UCSD-AML1 (cell line): Measurements from ENCODE around the gene KCNIP4.
"Not testable (repeated sequence)": the region's sequence is repeated elsewhere in the genome, so short reads cannot be mapped to it uniquely, and the experiment has no call there.

Experiments
- DNase-seq: peaks from one replicate; lab custom pipeline; 2025; ENCODE audit not compliant: unreplicated experiment; lab: John Stamatoyannopoulos, UW

KCNIP4 gene

GRCh38 chr4:21948347-21949072, at the start of gene KCNIP4:
Gene KCNIP4 (minus strand): TSS chr4:21948772.
- no peak for DNase-seq

- DNase-seq = not testable (repeated sequence)
These were observed 48.0 kb upstream of the KCNIP4 start for GRCh38 chr4:21996618-21997017.

GRCh38 chr4:21992330-21992729, 43.8 kb upstream of the KCNIP4 start:
- no peak for DNase-seq

GRCh38 chr4:21991562-21991961, 43.0 kb upstream of the KCNIP4 start:
- no peak for DNase-seq

- DNase-seq = no peak
These were observed 42.5 kb upstream of the KCNIP4 start for GRCh38 chr4:21991050-21991449.

GRCh38 chr4:21989351-21989750, 40.8 kb upstream of the KCNIP4 start:
- DNase-seq = no peak

- DNase-seq = no peak
These were observed 37.7 kb upstream of the KCNIP4 start for GRCh38 chr4:21986307-21986706.

- no peak for DNase-seq
These were observed 33.5 kb upstream of the KCNIP4 start for GRCh38 chr4:21982087-21982486.

- DNase-seq = no peak
These were observed 30.6 kb upstream of the KCNIP4 start for GRCh38 chr4:21979196-21979595.

- DNase-seq = no peak
These were observed 27.6 kb upstream of the KCNIP4 start for GRCh38 chr4:21976166-21976565.

- DNase-seq = no peak
These were observed 25.3 kb upstream of the KCNIP4 start for GRCh38 chr4:21973850-21974249.

GRCh38 chr4:21964762-21965319, 16.3 kb upstream of the KCNIP4 start:
- DNase-seq = no peak

GRCh38 chr4:21962691-21963090, 14.1 kb upstream of the KCNIP4 start:
- no peak for DNase-seq

GRCh38 chr4:21960793-21961192, 12.2 kb upstream of the KCNIP4 start:
- DNase-seq = no peak

GRCh38 chr4:21954916-21955315, 6.3 kb upstream of the KCNIP4 start:
- no peak for DNase-seq

- no peak for DNase-seq
These were observed 5.1 kb upstream of the KCNIP4 start for GRCh38 chr4:21953653-21954052.

GRCh38 chr4:21952549-21952948, 4.0 kb upstream of the KCNIP4 start:
- no peak for DNase-seq

- DNase-seq = no peak
These were observed 493 bp upstream of the KCNIP4 start for GRCh38 chr4:21949073-21949457.

- DNase-seq = no peak
These were observed 703 bp downstream of the KCNIP4 start for GRCh38 chr4:21947791-21948346.

- no peak for DNase-seq
These were observed 1.7 kb downstream of the KCNIP4 start for GRCh38 chr4:21946858-21947257.

GRCh38 chr4:21921526-21922180, 26.9 kb downstream of the KCNIP4 start:
- no peak for DNase-seq

GRCh38 chr4:21915761-21916160, 32.8 kb downstream of the KCNIP4 start:
- no peak for DNase-seq
